ENCODE data around the gene CAPN1. TPM values are rescaled to one million over a fixed set of nuclear protein-coding genes. Genes with fewer than 3 reads are reported as not detected.
A peak's percentile ranks its signal among the peaks of the same experiment; 100 is the strongest.

CAPN1 gene
- total and polyA plus RNA-seq, 2 experiments from 2014 or later = 133 to 202 TPM

DNA sequence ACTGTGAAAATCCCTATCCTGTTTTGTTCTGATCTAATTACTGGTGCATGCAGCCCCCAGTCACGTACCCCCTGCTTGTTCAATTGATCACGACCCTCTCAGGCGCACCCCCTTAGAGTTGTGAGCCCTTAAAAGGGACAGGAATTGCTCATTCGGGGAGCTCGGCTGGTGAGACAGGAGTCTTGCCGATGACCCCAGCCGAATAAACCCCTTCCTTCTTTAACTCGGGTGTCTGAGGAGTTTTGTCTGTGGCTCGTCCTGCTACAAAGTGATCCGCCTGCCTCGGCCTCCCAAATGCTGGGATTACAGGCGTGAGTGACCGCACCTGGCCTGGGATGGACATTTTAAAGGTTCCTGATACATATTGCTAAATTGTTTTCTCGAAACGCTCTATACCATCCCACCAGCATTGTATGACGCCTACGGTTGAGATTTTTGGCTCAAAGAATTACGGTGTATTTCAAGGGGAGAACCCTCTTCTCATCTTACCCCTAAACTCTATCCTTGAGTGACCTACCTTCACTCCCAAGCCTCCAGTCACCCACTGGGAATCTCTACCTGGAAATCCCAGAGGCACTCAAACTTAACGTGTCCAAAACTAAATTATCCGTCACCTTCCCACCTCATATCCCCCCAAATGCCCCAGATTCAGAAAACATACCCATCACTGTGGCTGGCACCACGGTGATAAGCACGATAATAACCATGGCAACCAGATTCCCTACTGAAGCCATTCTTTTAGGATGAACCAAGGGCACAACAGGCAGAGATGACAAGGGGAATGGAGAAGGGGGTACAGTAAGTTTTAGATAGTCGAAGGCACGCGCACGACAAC lies 79.2 kb downstream of the CAPN1 start:
- H3K79me2 ChIP-seq = peaks cover 27% of the 10 kb centered on the region
- H3K4me2 ChIP-seq = peak overlapping the region; percentile 84
- no peaks in the 10 kb centered on the region for H3K27me3 ChIP-seq
- H3K9me3 ChIP-seq (ENCODE audit: low read depth) = no peaks in the 10 kb centered on the region
- peak; percentile 29 for DNase-seq (ENCODE audit: low spot score)
- 66% methylated on average over 26 of the region's 26 CpGs for WGBS (ENCODE audit: low lambda C conversion rate, missing lambda C conversion rate)
- H3K36me3 ChIP-seq (replicated peaks; ENCODE audit: insufficient read depth, low read depth) = no peaks in the 10 kb centered on the region
- H3K4me3 ChIP-seq = peak overlapping the region; percentile 65
- no peaks in the 10 kb centered on the region for H4K20me1 ChIP-seq (ENCODE audit: insufficient read depth, poor library complexity, severe bottlenecking)
- peak overlapping the region; percentile 94 for H2AFZ ChIP-seq
- TF ChIP-seq EZH2phosphoT487 (IDR thresholded peaks at IDR 0.05; ENCODE audit: low read depth, severe bottlenecking, unreplicated experiment) (no peak), EZH2 (IDR thresholded peaks at IDR 0.05; ENCODE audit: borderline replicate concordance) (no peak)
- TF ChIP-seq, protein P1, sequence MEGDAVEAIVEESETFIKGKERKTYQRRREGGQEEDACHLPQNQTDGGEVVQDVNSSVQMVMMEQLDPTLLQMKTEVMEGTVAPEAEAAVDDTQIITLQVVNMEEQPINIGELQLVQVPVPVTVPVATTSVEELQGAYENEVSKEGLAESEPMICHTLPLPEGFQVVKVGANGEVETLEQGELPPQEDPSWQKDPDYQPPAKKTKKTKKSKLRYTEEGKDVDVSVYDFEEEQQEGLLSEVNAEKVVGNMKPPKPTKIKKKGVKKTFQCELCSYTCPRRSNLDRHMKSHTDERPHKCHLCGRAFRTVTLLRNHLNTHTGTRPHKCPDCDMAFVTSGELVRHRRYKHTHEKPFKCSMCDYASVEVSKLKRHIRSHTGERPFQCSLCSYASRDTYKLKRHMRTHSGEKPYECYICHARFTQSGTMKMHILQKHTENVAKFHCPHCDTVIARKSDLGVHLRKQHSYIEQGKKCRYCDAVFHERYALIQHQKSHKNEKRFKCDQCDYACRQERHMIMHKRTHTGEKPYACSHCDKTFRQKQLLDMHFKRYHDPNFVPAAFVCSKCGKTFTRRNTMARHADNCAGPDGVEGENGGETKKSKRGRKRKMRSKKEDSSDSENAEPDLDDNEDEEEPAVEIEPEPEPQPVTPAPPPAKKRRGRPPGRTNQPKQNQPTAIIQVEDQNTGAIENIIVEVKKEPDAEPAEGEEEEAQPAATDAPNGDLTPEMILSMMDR (IDR thresholded peaks at IDR 0.05; ENCODE audit: poor library complexity) = no peak
- no peaks in the 10 kb centered on the region for H3K4me1 ChIP-seq (ENCODE audit: insufficient read depth)
- peak overlapping the region; percentile 82 for H3K27ac ChIP-seq
- no peaks in the 10 kb centered on the region for H3K9me2 ChIP-seq (replicated peaks; ENCODE audit: insufficient read depth)

Small RNA genes within 50 kb of the gene (small RNA-seq; reads per million reads assigned to genes)
- gene HIGD1AP10 = not detected
- not detected for gene PDCL2P2
- gene RNU2-23P = 0.12 reads per million

Other genes starting within 250 kb of the CAPN1 start
- 2.0 TPM in 1 of 2 replicates, not detected in the other for gene GPHA2, start 246.0 kb upstream of the CAPN1 start, total RNA-seq
- not detected in 2 replicates for gene GPHA2, start 246.0 kb upstream of the CAPN1 start, polyA plus RNA-seq
- gene MAJIN, start 209.8 kb upstream of the CAPN1 start, total RNA-seq = not detected in 2 replicates
- gene MAJIN, start 209.8 kb upstream of the CAPN1 start, polyA plus RNA-seq = not detected in 2 replicates
- 0.68 and 1.9 TPM in 2 replicates for gene BATF2, start 185.0 kb upstream of the CAPN1 start, total RNA-seq
- 2.6 TPM in 1 of 2 replicates, not detected in the other for gene BATF2, start 185.0 kb upstream of the CAPN1 start, polyA plus RNA-seq
- gene ARL2, start 167.8 kb upstream of the CAPN1 start, total RNA-seq = 68.2 and 69.1 TPM in 2 replicates
- 126 and 127 TPM in 2 replicates for gene ARL2, start 167.8 kb upstream of the CAPN1 start, polyA plus RNA-seq
- 9.9 and 12.9 TPM in 2 replicates for gene SNX15, start 154.5 kb upstream of the CAPN1 start, total RNA-seq
- 22.0 and 27.3 TPM in 2 replicates for gene SNX15, start 154.5 kb upstream of the CAPN1 start, polyA plus RNA-seq
- gene SAC3D1, start 140.7 kb upstream of the CAPN1 start, total RNA-seq = 10.8 and 12.2 TPM in 2 replicates
- gene SAC3D1, start 140.7 kb upstream of the CAPN1 start, polyA plus RNA-seq = 18.5 and 23.8 TPM in 2 replicates
- gene NAALADL1, start 123.4 kb upstream of the CAPN1 start, total RNA-seq = 0.13 and 0.76 TPM in 2 replicates
- gene NAALADL1, start 123.4 kb upstream of the CAPN1 start, polyA plus RNA-seq = not detected in 2 replicates
- 6.4 and 7.9 TPM in 2 replicates for gene CDCA5, start 97.9 kb upstream of the CAPN1 start, total RNA-seq
- gene CDCA5, start 97.9 kb upstream of the CAPN1 start, polyA plus RNA-seq = 6.4 and 11.8 TPM in 2 replicates
- gene ZFPL1, start 97.7 kb upstream of the CAPN1 start, total RNA-seq = 41.0 and 53.1 TPM in 2 replicates
- gene ZFPL1, start 97.7 kb upstream of the CAPN1 start, polyA plus RNA-seq = 52.7 and 58.1 TPM in 2 replicates
- gene VPS51, start 85.7 kb upstream of the CAPN1 start, total RNA-seq = 201 and 242 TPM in 2 replicates
- 63.5 and 80.0 TPM in 2 replicates for gene VPS51, start 85.7 kb upstream of the CAPN1 start, polyA plus RNA-seq
- gene TM7SF2, start 70.1 kb upstream of the CAPN1 start, total RNA-seq = 124 and 133 TPM in 2 replicates
- 194 and 209 TPM in 2 replicates for gene TM7SF2, start 70.1 kb upstream of the CAPN1 start, polyA plus RNA-seq
- 8.3 and 13.5 TPM in 2 replicates for gene ZNHIT2, start 64.2 kb upstream of the CAPN1 start, total RNA-seq
- gene ZNHIT2, start 64.2 kb upstream of the CAPN1 start, polyA plus RNA-seq = 22.1 and 23.7 TPM in 2 replicates
- gene FAU, start 59.8 kb upstream of the CAPN1 start, total RNA-seq = 211 and 264 TPM in 2 replicates
- gene FAU, start 59.8 kb upstream of the CAPN1 start, polyA plus RNA-seq = 434 and 462 TPM in 2 replicates
- 57.6 and 71.0 TPM in 2 replicates for gene MRPL49, start 59.6 kb upstream of the CAPN1 start, total RNA-seq
- gene MRPL49, start 59.6 kb upstream of the CAPN1 start, polyA plus RNA-seq = 46.2 and 46.8 TPM in 2 replicates
- 27.3 and 27.7 TPM in 2 replicates for gene SYVN1, start 47.4 kb upstream of the CAPN1 start, total RNA-seq
- 31.8 and 35.7 TPM in 2 replicates for gene SYVN1, start 47.4 kb upstream of the CAPN1 start, polyA plus RNA-seq
- gene SPDYC, start 11.7 kb upstream of the CAPN1 start, total RNA-seq = not detected in 2 replicates
- gene SPDYC, start 11.7 kb upstream of the CAPN1 start, polyA plus RNA-seq = not detected in 2 replicates
- gene POLA2, start 80.0 kb downstream of the CAPN1 start, total RNA-seq = 2.5 and 4.1 TPM in 2 replicates
- gene POLA2, start 80.0 kb downstream of the CAPN1 start, polyA plus RNA-seq = 5.0 and 8.0 TPM in 2 replicates
- gene CDC42EP2, start 132.9 kb downstream of the CAPN1 start, total RNA-seq = 19.5 and 21.7 TPM in 2 replicates
- gene CDC42EP2, start 132.9 kb downstream of the CAPN1 start, polyA plus RNA-seq = 31.2 and 35.0 TPM in 2 replicates
- gene DPF2, start 151.9 kb downstream of the CAPN1 start, total RNA-seq = 26.8 and 28.4 TPM in 2 replicates
- gene DPF2, start 151.9 kb downstream of the CAPN1 start, polyA plus RNA-seq = 50.0 and 51.6 TPM in 2 replicates
- gene TIGD3, start 172.8 kb downstream of the CAPN1 start, total RNA-seq = 1.7 and 1.8 TPM in 2 replicates
- gene TIGD3, start 172.8 kb downstream of the CAPN1 start, polyA plus RNA-seq = 1.6 and 2.0 TPM in 2 replicates
- gene SLC25A45, start 200.7 kb downstream of the CAPN1 start, total RNA-seq = 4.9 and 8.8 TPM in 2 replicates
- gene SLC25A45, start 200.7 kb downstream of the CAPN1 start, polyA plus RNA-seq = 13.9 and 20.3 TPM in 2 replicates
- 20.8 and 25.7 TPM in 2 replicates for gene FRMD8, start 204.7 kb downstream of the CAPN1 start, total RNA-seq
- gene FRMD8, start 204.7 kb downstream of the CAPN1 start, polyA plus RNA-seq = 22.2 and 31.0 TPM in 2 replicates
- gene NEAT1, start 240.9 kb downstream of the CAPN1 start, total RNA-seq = 104 and 130 TPM in 2 replicates
- 168 and 209 TPM in 2 replicates for gene NEAT1, start 240.9 kb downstream of the CAPN1 start, polyA plus RNA-seq